GM19099 (cell line): Measurements from ENCODE around the gene OR2L2.

Experiments
- POLR2A ChIP-seq: IDR thresholded peaks from 3 replicates; pipeline ENCODE4 v1.6.1; 2011; ENCODE audit warnings: low read depth; ENCODE audit not compliant: insufficient read length; ENCODE audit errors: extremely low read depth

Gene OR2L2

GRCh38 chr1:248029770-248030169 is at the start of gene OR2L2:
OR2L2 (plus strand) TSS chr1:248030070; CDS start chr1:248038268, 8,198 bp downstream.
- TF ChIP-seq POLR2A, result no peak

- TF ChIP-seq POLR2A, result no peak
Observed at GRCh38 chr1:247992986-247993385, 36.9 kb upstream of the OR2L2 start.

- TF ChIP-seq POLR2A, result no peak
Observed at GRCh38 chr1:247998811-247999210, 31.1 kb upstream of the OR2L2 start.

- no peak for TF ChIP-seq POLR2A
Observed at GRCh38 chr1:248000169-248000568, 29.7 kb upstream of the OR2L2 start.

GRCh38 chr1:248007778-248008177 is 22.1 kb upstream of the OR2L2 start:
- TF ChIP-seq POLR2A, result no peak

- no peak for TF ChIP-seq POLR2A
Observed at GRCh38 chr1:248009681-248010080, 20.2 kb upstream of the OR2L2 start.

- TF ChIP-seq POLR2A, result no peak
Observed at GRCh38 chr1:248013229-248013710, 16.6 kb upstream of the OR2L2 start, which contains the start of gene OR2L5. OR2L5 (plus strand) TSS chr1:248013660; CDS start chr1:248021948, 8,288 bp downstream.

- TF ChIP-seq POLR2A, result no peak
Observed at GRCh38 chr1:248015803-248016202, 14.1 kb upstream of the OR2L2 start.

- no peak for TF ChIP-seq POLR2A
Observed at GRCh38 chr1:248045209-248045608, 15.3 kb downstream of the OR2L2 start.

GRCh38 chr1:248046536-248046935 is 16.7 kb downstream of the OR2L2 start, which contains the start of gene OR2L3:
OR2L3 (plus strand) TSS chr1:248046836; CDS start chr1:248060682, 13,846 bp downstream.
- TF ChIP-seq POLR2A, result no peak

- TF ChIP-seq POLR2A, result no peak
Observed at GRCh38 chr1:248047008-248047407, 17.1 kb downstream of the OR2L2 start.

GRCh38 chr1:248054671-248055070 is 24.8 kb downstream of the OR2L2 start:
- TF ChIP-seq POLR2A, result no peak

- no peak for TF ChIP-seq POLR2A
Observed at GRCh38 chr1:248055261-248055660, 25.4 kb downstream of the OR2L2 start.

- TF ChIP-seq POLR2A, result no peak
Observed at GRCh38 chr1:248065071-248065470, 35.2 kb downstream of the OR2L2 start.

GRCh38 chr1:248065604-248066003 is 35.7 kb downstream of the OR2L2 start:
- no peak for TF ChIP-seq POLR2A
